ENCODE measurements around the gene LSAMP.

Gene LSAMP

GRCh38 chr3:116032176-116032575 lies 413.1 kb downstream of the LSAMP start:
- H3K36me3 ChIP-seq (ENCODE audit: control insufficient read depth in 2 of 2, insufficient read depth in 1 of 2, low read length in 2 of 2) = no peaks in the 10 kb centered on the region
- H3K4me3 ChIP-seq (ENCODE audit: low read depth, low read length) = no peak overlapping the region
- ChIA-PET POLR2A (no interaction called here), CTCF (interaction anchor here (0.6 to 0.7 kb wide), 2 partner anchors 90 to 530 kb away, joined by 4 to 5 read pairs; no protein-coding TSS in a partner anchor)
- H3K9me3 ChIP-seq (ENCODE audit: control insufficient read depth, insufficient read depth, low read depth, low read length) = no peaks in the 10 kb centered on the region
- H3K27ac ChIP-seq (ENCODE audit: extremely low read depth, low read depth, low read length) = no peak overlapping the region
- TF ChIP-seq, protein P1, sequence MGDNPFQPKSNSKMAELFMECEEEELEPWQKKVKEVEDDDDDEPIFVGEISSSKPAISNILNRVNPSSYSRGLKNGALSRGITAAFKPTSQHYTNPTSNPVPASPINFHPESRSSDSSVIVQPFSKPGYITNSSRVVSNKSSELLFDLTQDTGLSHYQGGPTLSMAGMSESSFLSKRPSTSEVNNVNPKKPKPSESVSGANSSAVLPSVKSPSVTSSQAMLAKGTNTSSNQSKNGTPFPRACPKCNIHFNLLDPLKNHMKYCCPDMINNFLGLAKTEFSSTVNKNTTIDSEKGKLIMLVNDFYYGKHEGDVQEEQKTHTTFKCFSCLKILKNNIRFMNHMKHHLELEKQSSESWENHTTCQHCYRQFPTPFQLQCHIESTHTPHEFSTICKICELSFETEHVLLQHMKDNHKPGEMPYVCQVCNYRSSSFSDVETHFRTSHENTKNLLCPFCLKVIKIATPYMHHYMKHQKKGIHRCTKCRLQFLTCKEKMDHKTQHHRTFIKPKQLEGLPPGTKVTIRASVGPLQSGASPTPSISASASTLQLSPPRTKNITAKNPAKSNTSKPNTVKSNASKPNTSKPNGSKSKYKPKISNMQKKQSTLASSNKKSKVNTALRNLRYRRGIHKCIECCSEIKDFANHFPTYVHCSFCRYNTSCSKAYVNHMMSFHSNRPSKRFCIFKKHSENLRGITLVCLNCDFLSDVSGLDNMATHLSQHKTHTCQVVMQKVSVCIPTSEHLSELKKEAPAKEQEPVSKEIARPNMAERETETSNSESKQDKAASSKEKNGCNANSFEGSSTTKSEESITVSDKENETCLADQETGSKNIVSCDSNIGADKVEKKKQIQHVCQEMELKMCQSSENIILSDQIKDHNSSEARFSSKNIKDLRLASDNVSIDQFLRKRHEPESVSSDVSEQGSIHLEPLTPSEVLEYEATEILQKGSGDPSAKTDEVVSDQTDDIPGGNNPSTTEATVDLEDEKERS (tag by site-specific recombination; IDR thresholded peaks at IDR 0.05) = no peak
- TF ChIP-seq ZNF211 (tag by site-specific recombination; IDR thresholded peaks at IDR 0.05; ENCODE audit: low read depth) (no peak), ZNF704 (tag by site-specific recombination; IDR thresholded peaks at IDR 0.05) (no peak), WT1 (tag by site-specific recombination; IDR thresholded peaks at IDR 0.05) (no peak), ZNF132 (tag by site-specific recombination; IDR thresholded peaks at IDR 0.05; ENCODE audit: borderline replicate concordance) (no peak), ZSCAN4 (tag by site-specific recombination; IDR thresholded peaks at IDR 0.05) (no peak), ZNF174 (tag by site-specific recombination; IDR thresholded peaks at IDR 0.05) (no peak), ZSCAN16 (tag by site-specific recombination; IDR thresholded peaks at IDR 0.05) (no peak), OVOL3 (tag by site-specific recombination; IDR thresholded peaks at IDR 0.05) (no peak), ZBTB49 (tag by site-specific recombination; IDR thresholded peaks at IDR 0.05; ENCODE audit: low read depth) (no peak), ZNF133 (tag by site-specific recombination; IDR thresholded peaks at IDR 0.05) (no peak), MYNN (tag by site-specific recombination; IDR thresholded peaks at IDR 0.05; ENCODE audit: borderline replicate concordance) (no peak)
- TF ChIP-seq, protein P2, sequence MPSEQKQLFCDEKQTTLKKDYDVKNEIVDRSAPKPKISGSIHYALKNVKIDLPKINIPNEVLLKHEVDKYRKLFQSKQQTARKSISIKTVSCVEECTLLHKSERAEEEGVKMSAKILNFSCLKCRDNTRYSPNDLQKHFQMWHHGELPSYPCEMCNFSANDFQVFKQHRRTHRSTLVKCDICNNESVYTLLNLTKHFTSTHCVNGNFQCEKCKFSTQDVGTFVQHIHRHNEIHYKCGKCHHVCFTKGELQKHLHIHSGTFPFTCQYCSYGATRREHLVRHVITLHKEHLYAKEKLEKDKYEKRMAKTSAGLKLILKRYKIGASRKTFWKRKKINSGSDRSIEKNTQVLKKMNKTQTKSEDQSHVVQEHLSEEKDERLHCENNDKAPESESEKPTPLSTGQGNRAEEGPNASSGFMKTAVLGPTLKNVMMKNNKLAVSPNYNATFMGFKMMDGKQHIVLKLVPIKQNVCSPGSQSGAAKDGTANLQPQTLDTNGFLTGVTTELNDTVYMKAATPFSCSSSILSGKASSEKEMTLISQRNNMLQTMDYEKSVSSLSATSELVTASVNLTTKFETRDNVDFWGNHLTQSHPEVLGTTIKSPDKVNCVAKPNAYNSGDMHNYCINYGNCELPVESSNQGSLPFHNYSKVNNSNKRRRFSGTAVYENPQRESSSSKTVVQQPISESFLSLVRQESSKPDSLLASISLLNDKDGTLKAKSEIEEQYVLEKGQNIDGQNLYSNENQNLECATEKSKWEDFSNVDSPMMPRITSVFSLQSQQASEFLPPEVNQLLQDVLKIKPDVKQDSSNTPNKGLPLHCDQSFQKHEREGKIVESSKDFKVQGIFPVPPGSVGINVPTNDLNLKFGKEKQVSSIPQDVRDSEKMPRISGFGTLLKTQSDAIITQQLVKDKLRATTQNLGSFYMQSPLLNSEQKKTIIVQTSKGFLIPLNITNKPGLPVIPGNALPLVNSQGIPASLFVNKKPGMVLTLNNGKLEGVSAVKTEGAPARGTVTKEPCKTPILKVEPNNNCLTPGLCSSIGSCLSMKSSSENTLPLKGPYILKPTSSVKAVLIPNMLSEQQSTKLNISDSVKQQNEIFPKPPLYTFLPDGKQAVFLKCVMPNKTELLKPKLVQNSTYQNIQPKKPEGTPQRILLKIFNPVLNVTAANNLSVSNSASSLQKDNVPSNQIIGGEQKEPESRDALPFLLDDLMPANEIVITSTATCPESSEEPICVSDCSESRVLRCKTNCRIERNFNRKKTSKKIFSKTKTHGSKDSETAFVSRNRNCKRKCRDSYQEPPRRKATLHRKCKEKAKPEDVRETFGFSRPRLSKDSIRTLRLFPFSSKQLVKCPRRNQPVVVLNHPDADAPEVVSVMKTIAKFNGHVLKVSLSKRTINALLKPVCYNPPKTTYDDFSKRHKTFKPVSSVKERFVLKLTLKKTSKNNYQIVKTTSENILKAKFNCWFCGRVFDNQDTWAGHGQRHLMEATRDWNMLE (tag by site-specific recombination; conservative IDR thresholded peaks at IDR 0.05; ENCODE audit: low read depth) = no peak
- TF ChIP-seq, protein P3, sequence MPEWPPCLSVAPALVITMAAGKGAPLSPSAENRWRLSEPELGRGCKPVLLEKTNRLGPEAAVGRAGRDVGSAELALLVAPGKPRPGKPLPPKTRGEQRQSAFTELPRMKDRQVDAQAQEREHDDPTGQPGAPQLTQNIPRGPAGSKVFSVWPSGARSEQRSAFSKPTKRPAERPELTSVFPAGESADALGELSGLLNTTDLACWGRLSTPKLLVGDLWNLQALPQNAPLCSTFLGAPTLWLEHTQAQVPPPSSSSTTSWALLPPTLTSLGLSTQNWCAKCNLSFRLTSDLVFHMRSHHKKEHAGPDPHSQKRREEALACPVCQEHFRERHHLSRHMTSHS (tag by site-specific recombination; IDR thresholded peaks at IDR 0.05) = no peak
- TF ChIP-seq, protein P4, sequence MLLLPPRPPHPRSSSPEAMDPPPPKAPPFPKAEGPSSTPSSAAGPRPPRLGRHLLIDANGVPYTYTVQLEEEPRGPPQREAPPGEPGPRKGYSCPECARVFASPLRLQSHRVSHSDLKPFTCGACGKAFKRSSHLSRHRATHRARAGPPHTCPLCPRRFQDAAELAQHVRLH (tag by site-specific recombination; IDR thresholded peaks at IDR 0.05) = no peak
- no peaks in the 10 kb centered on the region for H3K4me1 ChIP-seq (ENCODE audit: control insufficient read depth, insufficient read depth, low read length)
